ENCODE measurements around the gene PIK3AP1. TPM values are rescaled to one million over a fixed set of nuclear protein-coding genes. Genes with fewer than 3 reads are reported as not detected.

Gene PIK3AP1
- polyA plus RNA-seq, 1 of the 3 experiments (the other 2 are of a cell fraction) = 0.07 TPM

DNA sequence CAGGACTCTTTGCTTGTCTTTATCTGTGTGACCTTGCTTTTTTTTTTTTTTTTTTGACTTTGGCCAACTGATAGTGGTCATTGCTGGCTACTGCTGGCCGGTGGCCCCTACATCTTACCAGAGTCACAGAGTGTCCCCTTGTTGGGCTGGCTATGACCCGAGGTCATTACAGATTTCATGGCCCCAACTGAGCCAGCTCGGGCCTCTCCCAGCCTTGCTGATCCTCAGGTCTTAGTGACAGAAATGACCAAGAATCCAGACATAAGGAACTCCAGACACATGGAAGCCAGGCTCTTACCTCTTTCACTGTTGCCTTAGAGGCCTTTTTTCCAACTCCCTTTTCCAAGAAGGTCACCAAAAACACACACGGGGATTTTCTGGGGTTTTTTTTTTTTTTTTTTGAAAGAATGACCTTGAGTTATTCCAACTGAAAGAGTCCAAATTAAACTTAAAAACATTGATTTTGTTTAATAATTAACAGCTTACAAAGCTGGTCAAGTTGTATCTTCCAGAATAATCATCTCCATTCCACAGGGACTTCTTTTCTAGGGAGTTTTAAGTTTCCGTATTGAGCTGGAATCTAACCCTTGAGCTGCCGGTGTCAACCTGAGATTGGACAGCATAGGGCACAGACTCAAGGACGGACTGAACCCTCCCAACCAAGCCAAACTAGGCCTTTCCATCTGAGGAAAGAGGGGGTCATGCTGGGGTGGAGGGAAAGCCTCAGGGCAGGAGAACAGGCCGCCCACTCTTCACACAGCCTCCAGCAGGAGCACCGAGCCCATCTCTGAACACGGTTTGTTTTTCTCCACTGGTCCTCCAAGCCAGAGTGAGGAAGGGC, 43.8 kb downstream of the PIK3AP1 start:
- TF ChIP-seq CHD2 (IDR thresholded peaks at IDR 0.05; ENCODE audit: low read length, partially characterized antibody) (no peak), RFX5 (IDR thresholded peaks at IDR 0.05; ENCODE audit: low read length) (no peak), SMC3 (IDR thresholded peaks at IDR 0.05; ENCODE audit: low read depth, low read length) (no peak), GATA2 (CRISPR knock-in tag; IDR thresholded peaks at IDR 0.05) (no peak), FOSL2 (IDR thresholded peaks at IDR 0.05; ENCODE audit: borderline replicate concordance, low read depth) (no peak), NRF1 (IDR thresholded peaks at IDR 0.05; ENCODE audit: low read depth, low read length) (no peak), ELF1 (IDR thresholded peaks at IDR 0.05) (no peak), RCOR1 (IDR thresholded peaks at IDR 0.05; ENCODE audit: low read length) (no peak), NFIC (IDR thresholded peaks at IDR 0.05; ENCODE audit: borderline replicate concordance) (no peak), TCF12 (IDR thresholded peaks at IDR 0.05) (no peak), MXI1 (IDR thresholded peaks at IDR 0.05; ENCODE audit: low read depth, low read length) (no peak), JUND (IDR thresholded peaks at IDR 0.05) (no peak), TAF1 (IDR thresholded peaks at IDR 0.05; ENCODE audit: borderline replicate concordance, low read depth, low read length) (no peak), SIN3A (IDR thresholded peaks at IDR 0.05; ENCODE audit: borderline replicate concordance, low read depth, low read length) (no peak)
- TF ChIP-seq, protein P1, sequence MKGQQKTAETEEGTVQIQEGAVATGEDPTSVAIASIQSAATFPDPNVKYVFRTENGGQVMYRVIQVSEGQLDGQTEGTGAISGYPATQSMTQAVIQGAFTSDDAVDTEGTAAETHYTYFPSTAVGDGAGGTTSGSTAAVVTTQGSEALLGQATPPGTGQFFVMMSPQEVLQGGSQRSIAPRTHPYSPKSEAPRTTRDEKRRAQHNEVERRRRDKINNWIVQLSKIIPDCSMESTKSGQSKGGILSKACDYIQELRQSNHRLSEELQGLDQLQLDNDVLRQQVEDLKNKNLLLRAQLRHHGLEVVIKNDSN (IDR thresholded peaks at IDR 0.05; ENCODE audit: borderline replicate concordance, low read depth) = no peak
- TF ChIP-seq, protein P2, sequence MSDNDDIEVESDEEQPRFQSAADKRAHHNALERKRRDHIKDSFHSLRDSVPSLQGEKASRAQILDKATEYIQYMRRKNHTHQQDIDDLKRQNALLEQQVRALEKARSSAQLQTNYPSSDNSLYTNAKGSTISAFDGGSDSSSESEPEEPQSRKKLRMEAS (IDR thresholded peaks at IDR 0.05; ENCODE audit: low read depth) = no peak
- TF ChIP-seq, protein P3, sequence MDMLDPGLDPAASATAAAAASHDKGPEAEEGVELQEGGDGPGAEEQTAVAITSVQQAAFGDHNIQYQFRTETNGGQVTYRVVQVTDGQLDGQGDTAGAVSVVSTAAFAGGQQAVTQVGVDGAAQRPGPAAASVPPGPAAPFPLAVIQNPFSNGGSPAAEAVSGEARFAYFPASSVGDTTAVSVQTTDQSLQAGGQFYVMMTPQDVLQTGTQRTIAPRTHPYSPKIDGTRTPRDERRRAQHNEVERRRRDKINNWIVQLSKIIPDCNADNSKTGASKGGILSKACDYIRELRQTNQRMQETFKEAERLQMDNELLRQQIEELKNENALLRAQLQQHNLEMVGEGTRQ (IDR thresholded peaks at IDR 0.05; ENCODE audit: borderline replicate concordance, low read depth, low read length) = no peak
- TF ChIP-seq, protein P4, sequence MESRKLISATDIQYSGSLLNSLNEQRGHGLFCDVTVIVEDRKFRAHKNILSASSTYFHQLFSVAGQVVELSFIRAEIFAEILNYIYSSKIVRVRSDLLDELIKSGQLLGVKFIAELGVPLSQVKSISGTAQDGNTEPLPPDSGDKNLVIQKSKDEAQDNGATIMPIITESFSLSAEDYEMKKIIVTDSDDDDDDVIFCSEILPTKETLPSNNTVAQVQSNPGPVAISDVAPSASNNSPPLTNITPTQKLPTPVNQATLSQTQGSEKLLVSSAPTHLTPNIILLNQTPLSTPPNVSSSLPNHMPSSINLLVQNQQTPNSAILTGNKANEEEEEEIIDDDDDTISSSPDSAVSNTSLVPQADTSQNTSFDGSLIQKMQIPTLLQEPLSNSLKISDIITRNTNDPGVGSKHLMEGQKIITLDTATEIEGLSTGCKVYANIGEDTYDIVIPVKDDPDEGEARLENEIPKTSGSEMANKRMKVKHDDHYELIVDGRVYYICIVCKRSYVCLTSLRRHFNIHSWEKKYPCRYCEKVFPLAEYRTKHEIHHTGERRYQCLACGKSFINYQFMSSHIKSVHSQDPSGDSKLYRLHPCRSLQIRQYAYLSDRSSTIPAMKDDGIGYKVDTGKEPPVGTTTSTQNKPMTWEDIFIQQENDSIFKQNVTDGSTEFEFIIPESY (IDR thresholded peaks at IDR 0.05; ENCODE audit: borderline replicate concordance, low read depth) = no peak
- TF ChIP-seq, protein P5, sequence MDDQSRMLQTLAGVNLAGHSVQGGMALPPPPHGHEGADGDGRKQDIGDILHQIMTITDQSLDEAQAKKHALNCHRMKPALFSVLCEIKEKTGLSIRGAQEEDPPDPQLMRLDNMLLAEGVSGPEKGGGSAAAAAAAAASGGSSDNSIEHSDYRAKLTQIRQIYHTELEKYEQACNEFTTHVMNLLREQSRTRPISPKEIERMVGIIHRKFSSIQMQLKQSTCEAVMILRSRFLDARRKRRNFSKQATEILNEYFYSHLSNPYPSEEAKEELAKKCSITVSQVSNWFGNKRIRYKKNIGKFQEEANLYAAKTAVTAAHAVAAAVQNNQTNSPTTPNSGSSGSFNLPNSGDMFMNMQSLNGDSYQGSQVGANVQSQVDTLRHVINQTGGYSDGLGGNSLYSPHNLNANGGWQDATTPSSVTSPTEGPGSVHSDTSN (IDR thresholded peaks at IDR 0.05) = no peak
- Histone ChIP-seq H4K20me1 (ENCODE audit: insufficient read depth) (no peaks in the 10 kb centered on the region), H3K4me2 (no peak overlapping the region), H3K9me2 (no peaks in the 10 kb centered on the region), H3K27me3 (ENCODE audit: insufficient read depth) (no peaks in the 10 kb centered on the region), H3F3A (replicated peaks; ENCODE audit: insufficient read depth) (no peaks in the 10 kb centered on the region), H3K9me3 (no peaks in the 10 kb centered on the region), H3K4me3 (ENCODE audit: low read depth in 2 of 2, low read length in 1 of 2) (no peak overlapping the region), H3K9ac (no peak overlapping the region), H3K4me1 (ENCODE audit: control insufficient read depth in 1 of 2, insufficient read depth in 2 of 2, low read depth in 1 of 2, low read length in 1 of 2) (peaks cover 0 to 6% of the 10 kb centered on the region in 2 experiments; a peak in 1 of 4 replicates), H3K27ac (ENCODE audit: low read depth in 2 of 2, low read length in 1 of 2) (no peak overlapping the region), H3K79me2 (ENCODE audit: insufficient read depth) (no peaks in the 10 kb centered on the region), H3K36me3 (replicated peaks in 1 of 2; ENCODE audit: control insufficient read depth in 1 of 2, insufficient read depth in 2 of 2, low read length in 1 of 2) (no peaks in the 10 kb centered on the region), H2AFZ (ENCODE audit: low read depth) (no peak overlapping the region)
- ChIA-PET POLR2A (no interaction called here), CTCF (no interaction called here)
- DNase-seq = no peak
- WGBS (ENCODE audit: low lambda C conversion rate) = 63% methylated on average over 10 of the region's 10 CpGs
